GM18526 (cell line): ENCODE measurements around the gene MANSC1.

Experiments used
- POLR2A ChIP-seq: IDR thresholded peaks from 3 replicates; pipeline ENCODE4 v1.6.1; 2011; ENCODE audit not compliant: insufficient read length; ENCODE audit errors: extremely low read depth

Gene MANSC1

DNA sequence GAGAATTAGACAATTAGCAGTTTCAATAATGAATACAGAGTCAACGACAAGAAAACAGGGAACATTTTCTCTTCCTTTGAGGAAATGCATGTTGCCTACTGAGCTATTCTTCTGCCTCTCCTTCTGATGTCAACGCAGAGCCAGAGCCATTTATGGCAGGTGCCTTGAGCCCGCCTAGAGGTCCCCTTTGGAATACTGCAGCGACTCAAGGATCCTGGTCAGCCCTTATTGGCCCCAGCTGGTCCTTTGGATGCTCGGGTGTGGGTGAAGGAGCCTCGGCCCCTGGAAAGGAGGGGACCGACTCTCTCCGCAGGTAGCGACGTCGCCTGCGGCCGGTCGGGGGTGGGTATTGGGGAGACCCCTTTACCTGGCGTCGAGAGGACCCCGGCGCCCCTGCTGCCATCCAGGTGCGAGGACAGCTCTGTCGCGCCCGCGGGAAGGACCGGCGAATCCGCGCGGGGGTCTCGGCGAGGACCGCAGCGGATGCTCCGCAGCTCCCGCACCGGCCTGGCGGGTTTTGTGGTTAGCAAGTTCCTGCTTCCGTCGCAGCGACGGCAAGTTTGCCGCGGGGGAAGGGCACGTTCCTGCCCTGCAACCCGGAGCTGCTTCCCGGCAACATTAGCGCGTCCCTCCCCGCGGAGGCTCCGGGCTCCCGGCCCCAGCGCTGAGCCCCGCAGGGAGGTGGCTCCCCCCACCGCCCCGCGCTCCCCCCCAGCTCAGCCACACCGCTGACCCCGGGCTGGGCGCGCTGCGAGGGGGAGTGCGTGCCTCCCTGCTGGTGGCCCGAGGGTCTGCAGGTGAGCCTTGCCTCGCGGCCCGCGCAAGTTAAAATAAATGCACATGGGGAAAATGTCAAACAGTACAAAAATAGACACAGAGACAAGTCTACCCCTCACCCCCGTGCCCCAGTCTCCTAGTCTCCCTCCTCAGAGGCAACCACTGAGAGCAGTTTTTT lies at the start of gene MANSC1:
MANSC1 (minus strand) TSS at position 532 of the 955 bp plus-strand sequence. CDS start 6,928 bp downstream, outside the sequence.
- no peak for TF ChIP-seq POLR2A

DNA sequence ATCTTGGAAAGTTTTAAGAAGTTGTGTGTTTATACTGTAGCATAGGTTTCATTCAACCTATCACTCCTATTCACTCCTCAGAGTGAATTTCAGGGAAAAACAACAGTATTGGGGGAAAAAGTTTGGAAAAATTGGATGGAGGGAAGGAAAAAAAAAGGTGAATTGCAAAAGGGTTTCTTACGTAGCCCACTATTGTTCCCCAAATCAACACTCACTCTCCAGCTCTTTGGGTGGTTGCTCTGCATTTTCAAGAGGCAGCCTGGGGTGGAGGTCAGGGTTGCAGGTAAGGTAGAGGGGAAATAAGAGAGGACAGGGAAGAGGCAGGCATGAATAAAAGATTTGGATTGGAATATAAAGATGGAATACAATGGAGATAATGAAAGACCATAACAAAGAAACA lies 49.1 kb upstream of the MANSC1 start:
- TF ChIP-seq POLR2A = no peak

DNA sequence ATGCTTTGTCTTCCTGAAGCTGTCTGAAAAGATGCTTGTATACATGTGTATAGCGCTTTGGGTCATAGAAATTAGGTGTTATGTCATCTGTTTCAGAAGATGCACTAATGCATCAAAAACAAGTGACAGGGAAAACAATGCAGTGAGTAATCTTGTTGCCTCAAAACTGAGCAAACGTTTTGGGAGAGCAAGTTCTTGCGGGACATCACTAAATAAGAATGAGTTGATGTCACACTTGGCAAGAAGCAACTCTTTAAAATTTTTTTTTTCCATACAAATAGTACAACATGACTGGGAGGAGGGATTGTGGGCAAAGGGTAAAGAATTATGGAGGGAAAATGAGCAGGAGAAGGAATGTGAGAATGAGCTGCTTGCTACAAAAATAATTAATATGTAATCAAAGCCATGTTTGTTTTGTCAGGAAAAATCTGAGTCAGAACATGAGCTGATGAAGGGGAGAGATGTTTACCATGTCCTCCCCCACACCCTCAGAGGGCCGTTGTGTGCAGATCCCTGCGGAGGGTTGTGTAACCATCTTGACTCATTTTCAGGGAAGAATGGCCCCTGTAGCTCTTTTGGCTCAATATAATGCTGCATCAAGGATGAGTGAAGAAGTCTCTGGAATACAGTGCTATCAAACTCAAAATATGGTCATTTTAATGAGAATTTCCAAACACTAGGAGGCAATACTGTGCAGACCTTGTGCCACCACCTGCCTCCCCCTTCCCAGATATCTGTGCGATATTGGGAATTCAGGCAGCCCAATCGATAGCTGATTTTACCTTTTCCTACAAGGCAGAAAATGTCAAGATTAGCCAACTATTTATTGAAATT lies 48.2 kb upstream of the MANSC1 start:
- TF ChIP-seq POLR2A = no peak

GRCh38 chr12:12397184-12397583 lies 47.1 kb upstream of the MANSC1 start:
- TF ChIP-seq POLR2A = no peak

DNA sequence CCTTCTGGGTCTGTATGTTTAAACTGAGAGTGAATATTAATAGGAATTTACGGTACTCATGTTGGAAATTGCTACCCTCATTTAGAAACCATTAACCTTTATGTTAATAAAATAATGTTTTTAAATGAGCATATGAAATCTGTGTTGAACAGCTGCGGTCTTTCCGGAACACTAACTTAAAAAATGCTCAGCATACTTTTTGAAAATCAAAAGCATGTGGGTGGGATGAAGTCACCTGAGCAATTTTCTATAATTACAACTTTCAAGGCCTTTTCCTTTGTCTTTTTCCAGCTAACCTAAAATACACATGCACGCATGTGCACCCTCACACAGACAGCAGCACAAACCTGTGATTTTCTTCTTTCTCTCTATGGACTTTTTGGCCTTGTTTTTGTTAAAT lies 46.7 kb upstream of the MANSC1 start:
- TF ChIP-seq POLR2A = no peak

GRCh38 chr12:12393171-12393570 lies 43.1 kb upstream of the MANSC1 start:
- no peak for TF ChIP-seq POLR2A

DNA sequence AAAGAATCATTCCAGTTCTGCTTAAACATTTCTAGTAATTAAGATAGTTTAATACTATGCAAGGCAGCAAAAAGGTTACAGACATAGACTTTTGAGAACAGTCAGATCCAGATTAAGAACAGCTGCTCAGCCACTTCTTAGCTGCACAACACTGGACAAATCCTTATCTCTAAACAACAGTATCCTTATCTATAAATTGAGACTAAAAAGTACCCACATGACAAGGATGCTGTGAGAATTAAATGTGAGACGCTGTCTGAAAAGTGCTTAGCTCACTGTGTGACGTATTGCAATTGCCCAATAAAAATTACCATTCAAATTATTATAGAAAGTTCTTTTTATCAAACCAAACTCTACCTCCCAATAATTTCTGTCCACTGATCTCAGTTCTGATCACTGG lies 42.4 kb upstream of the MANSC1 start:
- TF ChIP-seq POLR2A = no peak

GRCh38 chr12:12387501-12387900 lies 37.5 kb upstream of the MANSC1 start:
- no peak for TF ChIP-seq POLR2A

DNA sequence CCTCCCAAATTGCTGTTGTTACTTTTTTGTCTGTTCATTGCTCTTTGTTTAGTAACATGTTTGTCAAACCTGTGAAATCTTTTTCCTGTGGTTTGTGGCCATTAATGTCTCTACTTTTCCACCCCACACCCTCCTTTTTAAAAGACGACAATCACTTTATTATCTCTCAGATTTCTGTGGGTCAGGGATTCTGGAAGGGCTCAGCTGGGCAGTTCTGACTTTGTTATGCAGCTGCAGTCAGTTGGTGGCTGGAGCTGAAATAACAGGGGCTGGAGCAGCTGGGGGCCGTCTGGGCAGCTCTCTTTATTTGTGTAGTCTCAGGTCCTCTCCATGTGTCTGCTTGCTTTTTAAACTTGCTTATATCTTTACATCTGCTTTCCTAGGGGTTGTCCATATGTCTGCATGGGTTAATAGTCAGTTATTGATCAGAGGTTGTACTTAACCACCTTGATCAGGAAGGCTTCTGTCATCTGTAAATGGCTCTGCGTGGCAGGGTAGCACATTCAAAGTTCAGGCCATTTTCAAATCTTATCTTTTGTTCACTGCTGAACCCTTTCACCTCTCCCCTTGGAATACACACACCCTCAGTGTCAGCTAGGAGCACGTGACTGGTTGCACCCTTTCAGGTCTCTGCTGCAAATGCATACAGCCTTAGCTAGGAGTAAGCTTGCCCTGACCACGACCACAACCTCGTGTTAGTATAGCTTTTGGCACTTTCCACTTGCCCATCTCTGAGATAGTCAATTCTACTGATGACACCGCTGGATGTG lies 34.7 kb upstream of the MANSC1 start:
- no peak for TF ChIP-seq POLR2A

DNA sequence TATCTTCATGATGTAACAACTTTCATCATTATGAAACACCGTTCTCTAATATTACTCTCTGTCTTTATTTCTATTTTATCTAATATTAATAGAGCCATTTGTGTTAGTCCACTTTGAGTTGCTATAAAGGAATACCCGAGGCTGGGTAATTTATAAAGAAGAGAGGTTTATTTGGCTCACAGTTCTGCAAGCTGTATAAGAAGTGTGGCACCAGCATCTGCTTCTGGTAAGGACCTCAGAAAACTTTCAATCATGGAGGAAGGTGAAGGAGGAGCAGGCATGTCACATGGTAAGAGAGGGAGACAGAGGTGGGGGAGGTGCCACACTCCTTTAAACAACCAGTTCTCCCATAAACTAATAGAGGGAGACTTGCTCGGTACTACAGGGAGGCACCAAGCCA lies 31.9 kb upstream of the MANSC1 start:
- TF ChIP-seq POLR2A = no peak

DNA sequence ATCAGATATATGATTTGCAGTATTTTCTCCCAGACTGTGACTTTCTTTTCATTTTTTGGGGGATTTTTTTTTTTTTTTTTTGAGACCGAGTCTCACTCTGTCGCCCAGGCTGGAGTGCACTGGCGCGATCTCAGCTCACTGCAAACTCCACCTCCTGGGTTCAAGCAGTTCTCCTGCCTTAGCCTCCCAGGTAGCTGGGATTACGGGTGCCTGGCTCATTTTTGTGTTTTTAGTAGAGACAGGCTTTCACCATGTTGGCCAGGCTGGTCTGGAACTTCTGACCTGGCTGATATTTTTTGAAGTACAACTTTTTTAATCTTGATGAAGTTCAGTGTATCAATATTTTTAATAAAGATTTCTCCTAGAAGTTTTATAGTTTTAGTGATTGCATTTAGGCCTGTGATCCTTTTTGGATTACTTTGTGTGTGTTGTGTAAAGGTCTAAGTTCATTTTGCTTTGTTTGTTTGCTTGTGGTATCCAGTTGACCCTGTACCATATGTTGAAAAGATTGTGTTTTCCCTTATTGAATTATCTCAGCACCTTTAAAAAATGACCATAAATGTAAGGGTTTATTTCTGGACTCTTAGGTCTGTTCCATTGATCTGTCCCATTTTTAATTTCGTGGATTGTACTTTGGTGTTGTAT lies 31.0 kb upstream of the MANSC1 start:
- TF ChIP-seq POLR2A = no peak

- TF ChIP-seq POLR2A = no peak
These were observed 30.0 kb upstream of the MANSC1 start for GRCh38 chr12:12379831-12380730.

DNA sequence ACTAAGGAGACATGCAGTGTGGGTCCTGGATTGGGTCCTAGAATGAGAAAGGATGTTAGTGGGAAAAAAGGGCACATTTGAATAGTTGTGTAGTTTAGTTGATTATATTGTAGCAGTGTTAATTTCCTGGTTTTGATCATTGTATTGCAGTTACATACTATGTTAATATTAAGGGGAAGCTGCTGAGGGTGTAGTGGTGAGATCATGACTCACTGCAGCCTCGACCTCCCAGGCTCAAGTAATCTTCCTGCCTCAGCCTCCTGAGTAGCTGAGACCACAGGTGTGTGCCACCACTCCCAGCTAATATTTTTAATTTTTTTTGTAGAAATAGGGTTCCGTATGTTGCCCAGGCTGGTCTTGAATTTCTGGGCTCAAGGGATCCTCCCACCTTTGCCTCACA lies 28.6 kb upstream of the MANSC1 start:
- no peak for TF ChIP-seq POLR2A
